Measurements from ENCODE around the gene SLC38A2.
"Not testable (repeated sequence)": the region's sequence is repeated elsewhere in the genome, so short reads cannot be mapped to it uniquely, and the experiment has no call there.

Gene SLC38A2

GRCh38 chr12:46372544-46373300 is at the start of gene SLC38A2:
TSS of gene SLC38A2 (minus strand) at chr12:46372773. CDS start at chr12:46371293, 1,480 bp downstream.
- DNase-seq, result peak; percentile 98

- DNase-seq, result no peak
These were observed 47.1 kb upstream of the SLC38A2 start for GRCh38 chr12:46419675-46420074.

GRCh38 chr12:46415552-46415951 is 43.0 kb upstream of the SLC38A2 start:
- DNase-seq, result no peak

- DNase-seq, result no peak
These were observed 42.2 kb upstream of the SLC38A2 start for GRCh38 chr12:46414591-46415268.

- DNase-seq, result no peak
These were observed 40.8 kb upstream of the SLC38A2 start for GRCh38 chr12:46413368-46413767.

GRCh38 chr12:46412857-46413256 is 40.3 kb upstream of the SLC38A2 start:
- DNase-seq, result no peak

- no peak for DNase-seq
These were observed 37.9 kb upstream of the SLC38A2 start for GRCh38 chr12:46410495-46410894.

GRCh38 chr12:46409974-46410373 is 37.4 kb upstream of the SLC38A2 start:
- DNase-seq, result no peak

- DNase-seq, result no peak
These were observed 36.8 kb upstream of the SLC38A2 start for GRCh38 chr12:46409342-46409741.

- no peak for DNase-seq
These were observed 35.9 kb upstream of the SLC38A2 start for GRCh38 chr12:46408441-46408840.

GRCh38 chr12:46407361-46407760 is 34.8 kb upstream of the SLC38A2 start:
- DNase-seq, result no peak

GRCh38 chr12:46406352-46407027 is 33.9 kb upstream of the SLC38A2 start:
- no peak for DNase-seq

GRCh38 chr12:46404733-46405132 is 32.2 kb upstream of the SLC38A2 start:
- DNase-seq, result no peak

- no peak for DNase-seq
These were observed 31.7 kb upstream of the SLC38A2 start for GRCh38 chr12:46404225-46404631.

- DNase-seq, result no peak
These were observed 31.1 kb upstream of the SLC38A2 start for GRCh38 chr12:46403719-46404070.

GRCh38 chr12:46402941-46403718 is 30.6 kb upstream of the SLC38A2 start:
- no peak for DNase-seq

- no peak for DNase-seq
These were observed 29.9 kb upstream of the SLC38A2 start for GRCh38 chr12:46402451-46402850.

- no peak for DNase-seq
These were observed 29.1 kb upstream of the SLC38A2 start for GRCh38 chr12:46401662-46402061.

- DNase-seq, result no peak
These were observed 27.8 kb upstream of the SLC38A2 start for GRCh38 chr12:46400406-46400805.

GRCh38 chr12:46399461-46400248 is 27.1 kb upstream of the SLC38A2 start:
- DNase-seq, result not testable (repeated sequence)

GRCh38 chr12:46396826-46397225 is 24.3 kb upstream of the SLC38A2 start:
- DNase-seq, result no peak

- no peak for DNase-seq
These were observed 22.8 kb upstream of the SLC38A2 start for GRCh38 chr12:46395388-46395787.

Measured in activated CD8-positive, alpha-beta memory T cell treated with anti-CD3 and anti-CD28 coated beads for 24 hours (primary cell).